ENCODE measurements around the gene LEMD2.

The LEMD2 gene

GRCh38 chr6:33830635-33831240 is 41.8 kb upstream of the LEMD2 start:
- TF ChIP-seq CTCF (IDR thresholded peaks at IDR 0.05; ENCODE audit: insufficient read depth, low read length, missing control alignments) = no peak
- H3K4me3 ChIP-seq (ENCODE audit: low read depth, low read length) = no peak overlapping the region
- DNase-seq (ENCODE audit: low read depth, low spot score) = no peak
- ChIA-PET CTCF (no interaction called here), POLR2A (no interaction called here)

- POLR2A ChIA-PET = interaction anchor here (0.5 kb wide), 1 partner anchor 14 kb away, joined by 3 read pairs; no protein-coding TSS in a partner anchor
Observed at GRCh38 chr6:33828764-33829731, 40.1 kb upstream of the LEMD2 start.

GRCh38 chr6:33828452-33828763 is 39.5 kb upstream of the LEMD2 start:
- no peak for TF ChIP-seq CTCF (IDR thresholded peaks at IDR 0.05; ENCODE audit: insufficient read depth, low read length, missing control alignments)
- ChIA-PET POLR2A (interaction anchor here (0.5 kb wide), 1 partner anchor 13 kb away, joined by 3 read pairs; no protein-coding TSS in a partner anchor), CTCF (interaction anchor here (0.8 to 1.0 kb wide), 2 partner anchors 8 to 57 kb away, joined by 3 read pairs; no protein-coding TSS in a partner anchor)
- H3K4me3 ChIP-seq (ENCODE audit: low read depth, low read length) = no peak overlapping the region
- DNase-seq (ENCODE audit: low read depth, low spot score) = no peak

More at GRCh38 chr6:33828764-33829731, 40.1 kb upstream of the LEMD2 start:
- CTCF ChIA-PET = interaction anchor here (0.8 to 1.0 kb wide), 2 partner anchors 9 to 58 kb away, joined by 3 read pairs; no protein-coding TSS in a partner anchor
- no peak overlapping the region for H3K4me3 ChIP-seq (ENCODE audit: low read depth, low read length)
- no peak for TF ChIP-seq CTCF (IDR thresholded peaks at IDR 0.05; ENCODE audit: insufficient read depth, low read length, missing control alignments)
- no peak for DNase-seq (ENCODE audit: low read depth, low spot score)

- DNase-seq (ENCODE audit: low read depth, low spot score) = no peak
- no peak for TF ChIP-seq CTCF (IDR thresholded peaks at IDR 0.05; ENCODE audit: insufficient read depth, low read length, missing control alignments)
- CTCF ChIA-PET = interaction anchor here (0.6 to 2.7 kb wide), 3 partner anchors 11 to 57 kb away, joined by 3 to 6 read pairs (median 3); no protein-coding TSS in a partner anchor
Observed at GRCh38 chr6:33827546-33828451, 38.9 kb upstream of the LEMD2 start.

GRCh38 chr6:33826537-33826936 is 37.6 kb upstream of the LEMD2 start:
- TF ChIP-seq CTCF (IDR thresholded peaks at IDR 0.05; ENCODE audit: insufficient read depth, low read length, missing control alignments) = no peak
- no peak for DNase-seq (ENCODE audit: low read depth, low spot score)
- POLR2A ChIA-PET = no interaction called here
- H3K4me3 ChIP-seq (ENCODE audit: low read depth, low read length) = no peak overlapping the region
- CTCF ChIA-PET = interaction anchor here (2.7 kb wide), 1 partner anchor 11 kb away, joined by 6 read pairs; no protein-coding TSS in a partner anchor

More at GRCh38 chr6:33827546-33828451, 38.9 kb upstream of the LEMD2 start:
- no peak overlapping the region for H3K4me3 ChIP-seq (ENCODE audit: low read depth, low read length)
- POLR2A ChIA-PET = interaction anchor here (0.5 kb wide), 1 partner anchor 13 kb away, joined by 3 read pairs; no protein-coding TSS in a partner anchor

Data from AG04449 (cell line).